ENCODE data around the gene NOL11. TPM values are rescaled to one million over a fixed set of nuclear protein-coding genes. Genes with fewer than 3 reads are reported as not detected.

Gene NOL11
- total RNA-seq, 2 donors from 2014 or later = 48.3 to 60.7 TPM

- Mint-ChIP-seq H3K27ac (no peak overlapping the region), H3K4me1 (no peaks in the 10 kb centered on the region), H3K9me3 (no peaks in the 10 kb centered on the region), H3K27me3 (ENCODE audit: insufficient read depth) (no peaks in the 10 kb centered on the region), H3K4me3 (no peak overlapping the region), H3K36me3 (ENCODE audit: low read depth) (peaks cover 2% of the 10 kb centered on the region)
- Histone ChIP-seq H3K27me3 (ENCODE audit: control insufficient read depth, insufficient read depth, low read length, poor library complexity, severe bottlenecking) (no peaks in the 10 kb centered on the region), H3K4me1 (ENCODE audit: control insufficient read depth, insufficient read depth, low read length) (no peaks in the 10 kb centered on the region), H3K36me3 (ENCODE audit: control insufficient read depth, insufficient read depth, low read length) (no peaks in the 10 kb centered on the region), H3K27ac (ENCODE audit: low read depth, low read length) (no peak overlapping the region), H3K4me3 (ENCODE audit: low read length) (no peak overlapping the region), H3K9ac (ENCODE audit: extremely low read depth, low read length, poor library complexity, severe bottlenecking) (no peak overlapping the region), H3K9me3 (ENCODE audit: control insufficient read depth, low read length) (no peaks in the 10 kb centered on the region)
- no peak for DNase-seq
- no peak for TF ChIP-seq CTCF (conservative IDR thresholded peaks at IDR 0.05)
- 80 to 88% methylated on average over 1 to 3 of the region's 3 CpGs for WGBS, 2 experiments (ENCODE audit: insufficient coverage in 1 of 2, insufficient read length in 1 of 2)
Measured at GRCh38 chr17:67770539-67770938, 52.8 kb downstream of the NOL11 start.

- Mint-ChIP-seq H3K27me3 (ENCODE audit: insufficient read depth) (no peaks in the 10 kb centered on the region), H3K36me3 (ENCODE audit: low read depth) (no peaks in the 10 kb centered on the region), H3K9me3 (no peaks in the 10 kb centered on the region), H3K4me3 (no peak overlapping the region), H3K27ac (no peak overlapping the region), H3K4me1 (no peaks in the 10 kb centered on the region)
- no peak overlapping the region for H3K27ac ChIP-seq (ENCODE audit: low read depth, low read length)
- H3K9ac ChIP-seq (ENCODE audit: extremely low read depth, low read length, poor library complexity, severe bottlenecking) = no peak overlapping the region
- H3K4me3 ChIP-seq (ENCODE audit: low read length) = no peak overlapping the region
- no peaks in the 10 kb centered on the region for H3K27me3 ChIP-seq (ENCODE audit: control insufficient read depth, insufficient read depth, low read length, poor library complexity, severe bottlenecking)
- no peaks in the 10 kb centered on the region for H3K4me1 ChIP-seq (ENCODE audit: control insufficient read depth, insufficient read depth, low read length)
- no peak for DNase-seq
- TF ChIP-seq CTCF (conservative IDR thresholded peaks at IDR 0.05) = no peak
- no peaks in the 10 kb centered on the region for H3K9me3 ChIP-seq (ENCODE audit: control insufficient read depth, low read length)
- no peaks in the 10 kb centered on the region for H3K36me3 ChIP-seq (ENCODE audit: control insufficient read depth, insufficient read depth, low read length)
- WGBS, 2 experiments (ENCODE audit: insufficient coverage in 1 of 2, insufficient read length in 1 of 2) = 94% methylated on average over 7 of the region's 7 CpGs
Measured at GRCh38 chr17:67772679-67773078, 54.9 kb downstream of the NOL11 start.

- H3K36me3 Mint-ChIP-seq (ENCODE audit: low read depth) = no peaks in the 10 kb centered on the region
- no peak for DNase-seq
- Histone ChIP-seq H3K9me3 (ENCODE audit: control insufficient read depth, low read length) (no peaks in the 10 kb centered on the region), H3K36me3 (ENCODE audit: control insufficient read depth, insufficient read depth, low read length) (no peaks in the 10 kb centered on the region), H3K9ac (ENCODE audit: extremely low read depth, low read length, poor library complexity, severe bottlenecking) (no peak overlapping the region), H3K4me1 (ENCODE audit: control insufficient read depth, insufficient read depth, low read length) (no peaks in the 10 kb centered on the region), H3K4me3 (ENCODE audit: low read length) (no peak overlapping the region), H3K27me3 (ENCODE audit: control insufficient read depth, insufficient read depth, low read length, poor library complexity, severe bottlenecking) (no peaks in the 10 kb centered on the region), H3K27ac (ENCODE audit: low read depth, low read length) (no peak overlapping the region)
- 93 to 100% methylated on average over 5 to 7 of the region's 7 CpGs for WGBS, 2 experiments (ENCODE audit: insufficient coverage in 1 of 2, insufficient read length in 1 of 2)
- TF ChIP-seq CTCF (conservative IDR thresholded peaks at IDR 0.05) = no peak
- H3K4me3 Mint-ChIP-seq = no peak overlapping the region
- no peak overlapping the region for H3K27ac Mint-ChIP-seq
- no peaks in the 10 kb centered on the region for H3K4me1 Mint-ChIP-seq
- no peaks in the 10 kb centered on the region for H3K27me3 Mint-ChIP-seq (ENCODE audit: insufficient read depth)
- no peaks in the 10 kb centered on the region for H3K9me3 Mint-ChIP-seq
Measured at GRCh38 chr17:67773246-67773645, 55.5 kb downstream of the NOL11 start.

Measured in endodermal cell (in vitro differentiated cells).